Spleen (tissue), 7 donors: Measurements from ENCODE around the gene ELP2.

ENCODE experiments used
- POLR2A ChIP-seq, 3 donors: fragments of 450-650 bp; IDR thresholded peaks; one replicate each; pipeline ENCODE4 v1.5.1; 2017; ENCODE audit warnings: antibody characterized with exemption in 3 of 3, mild to moderate bottlenecking in 1 of 3
- TF ChIP-seq, protein P1 (sequence below), 11 experiments: fragments of 200-600 bp in 7 of 11; fragments of 450-650 bp in 4 of 11; sonication (generic) in 4 of 11; IDR thresholded peaks in 8 of 11; conservative IDR thresholded peaks in 3 of 11; 1 replicate in 7 of 11; 2 replicates in 4 of 11; pipeline versions ENCODE4 v1.4.0 to v1.8.0; 2016 to 2021; ENCODE audit warnings: antibody characterized with exemption in 11 of 11, inconsistent platforms in 4 of 11, mild to moderate bottlenecking in 1 of 11
- donor health status: DM: no; HTN: no; CAD: no; lungs with moderate emphysema.
- donor health status: DM: no; HTN: no; CAD: no.
- donor health status: DM: no; HTN: no; CAD: no.

DNA sequence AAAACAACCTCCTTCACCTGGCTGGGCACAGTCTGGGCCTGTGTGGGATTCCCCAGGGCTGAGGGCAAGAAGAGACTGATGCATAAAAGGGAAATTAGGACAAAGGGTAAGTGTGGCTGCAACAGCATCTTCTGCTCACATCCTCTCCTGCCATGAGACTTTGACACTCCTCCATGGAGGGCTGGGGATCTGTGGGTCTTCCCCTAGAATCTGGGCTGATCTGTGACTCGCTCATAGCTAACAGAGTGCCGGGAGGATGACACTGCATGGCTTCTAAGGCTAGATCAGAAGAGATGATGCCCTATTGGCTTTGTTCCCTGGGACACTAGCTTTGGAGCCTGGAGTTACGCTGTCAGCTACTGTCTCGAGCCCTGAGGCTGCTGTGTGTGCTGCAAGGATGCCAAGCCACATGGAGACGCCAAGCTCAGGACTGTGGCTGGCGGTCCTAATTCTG lies 81.9 kb downstream of the ELP2 start:
- TF ChIP-seq POLR2A (IDR thresholded peaks at IDR 0.05), result no peak
- TF ChIP-seq, protein P1, sequence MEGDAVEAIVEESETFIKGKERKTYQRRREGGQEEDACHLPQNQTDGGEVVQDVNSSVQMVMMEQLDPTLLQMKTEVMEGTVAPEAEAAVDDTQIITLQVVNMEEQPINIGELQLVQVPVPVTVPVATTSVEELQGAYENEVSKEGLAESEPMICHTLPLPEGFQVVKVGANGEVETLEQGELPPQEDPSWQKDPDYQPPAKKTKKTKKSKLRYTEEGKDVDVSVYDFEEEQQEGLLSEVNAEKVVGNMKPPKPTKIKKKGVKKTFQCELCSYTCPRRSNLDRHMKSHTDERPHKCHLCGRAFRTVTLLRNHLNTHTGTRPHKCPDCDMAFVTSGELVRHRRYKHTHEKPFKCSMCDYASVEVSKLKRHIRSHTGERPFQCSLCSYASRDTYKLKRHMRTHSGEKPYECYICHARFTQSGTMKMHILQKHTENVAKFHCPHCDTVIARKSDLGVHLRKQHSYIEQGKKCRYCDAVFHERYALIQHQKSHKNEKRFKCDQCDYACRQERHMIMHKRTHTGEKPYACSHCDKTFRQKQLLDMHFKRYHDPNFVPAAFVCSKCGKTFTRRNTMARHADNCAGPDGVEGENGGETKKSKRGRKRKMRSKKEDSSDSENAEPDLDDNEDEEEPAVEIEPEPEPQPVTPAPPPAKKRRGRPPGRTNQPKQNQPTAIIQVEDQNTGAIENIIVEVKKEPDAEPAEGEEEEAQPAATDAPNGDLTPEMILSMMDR (IDR thresholded peaks at IDR 0.05 in 8 of 11, conservative IDR thresholded peaks at IDR 0.05 in 3 of 11), result no peak
